Brain microvascular endothelial cell (primary cell): ENCODE results near the gene C10orf90.
A peak's percentile ranks its signal among the peaks of the same experiment; 100 is the strongest.

Source experiments
- DNase-seq: peaks from one replicate; pipeline ENCODE4 v3.0.0-alpha.2; 2020
- H3K27ac ChIP-seq: fragments of 250-450 bp; sonication (Bioruptor Pico); 2 replicates; pipeline ENCODE4 v1.5.1; 2020; ENCODE audit warnings: mild to moderate bottlenecking, moderate library complexity
- H3K27me3 ChIP-seq: fragments of 250-450 bp; sonication (Bioruptor Pico); replicated peaks from 2 replicates; pipeline ENCODE4 v1.5.1; 2020; ENCODE audit warnings: mild to moderate bottlenecking
- H3K36me3 ChIP-seq: fragments of 250-450 bp; sonication (Bioruptor Pico); replicated peaks from 2 replicates; pipeline ENCODE4 v1.5.1; 2020; ENCODE audit warnings: mild to moderate bottlenecking
- H3K4me3 ChIP-seq: 2 replicates; pipeline ENCODE4 v1.5.1; 2011; ENCODE audit warnings: low read depth, mild to moderate bottlenecking, control low read depth, low read length, moderate library complexity
- in situ Hi-C: cut with HindIII; loops from 2 replicates; pipeline ENCODE4 v1.10.0; 2017; ENCODE audit warnings: low sequenced_read_pairs, low pct_ligation_motif_present
- TF ChIP-seq, protein P1 (sequence below): IDR thresholded peaks from 2 replicates; pipeline ENCODE4 v1.5.1; 2011; ENCODE audit warnings: low read depth, mild to moderate bottlenecking, moderate library complexity, low read length, control low read depth, inconsistent platforms; ENCODE audit errors: missing control alignments

C10orf90 gene

DNA sequence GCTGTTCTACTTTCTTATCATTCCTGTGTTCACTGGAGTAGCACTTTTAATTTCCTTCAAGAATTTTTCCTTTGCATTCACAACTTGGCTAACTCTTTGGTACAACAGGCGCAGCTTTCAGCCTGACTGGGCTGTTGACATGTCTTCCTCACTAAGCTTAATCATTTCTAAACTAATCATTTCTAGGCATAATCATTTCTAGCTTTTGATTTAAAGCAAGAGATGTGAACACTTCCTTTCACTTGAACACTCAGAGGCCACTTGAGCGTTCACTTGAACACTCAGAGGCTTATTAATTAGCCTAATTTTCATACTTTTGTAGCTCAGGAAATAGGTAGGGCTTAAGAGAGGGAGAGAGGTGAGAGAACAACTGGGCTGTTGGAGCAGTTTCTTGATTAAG lies 15.9 kb downstream of the C10orf90 start:
- Histone ChIP-seq H3K4me3 (no peak overlapping the region), H3K27ac (no peak overlapping the region), H3K27me3 (no peaks in the 10 kb centered on the region), H3K36me3 (no peaks in the 10 kb centered on the region)
- TF ChIP-seq, protein P1, sequence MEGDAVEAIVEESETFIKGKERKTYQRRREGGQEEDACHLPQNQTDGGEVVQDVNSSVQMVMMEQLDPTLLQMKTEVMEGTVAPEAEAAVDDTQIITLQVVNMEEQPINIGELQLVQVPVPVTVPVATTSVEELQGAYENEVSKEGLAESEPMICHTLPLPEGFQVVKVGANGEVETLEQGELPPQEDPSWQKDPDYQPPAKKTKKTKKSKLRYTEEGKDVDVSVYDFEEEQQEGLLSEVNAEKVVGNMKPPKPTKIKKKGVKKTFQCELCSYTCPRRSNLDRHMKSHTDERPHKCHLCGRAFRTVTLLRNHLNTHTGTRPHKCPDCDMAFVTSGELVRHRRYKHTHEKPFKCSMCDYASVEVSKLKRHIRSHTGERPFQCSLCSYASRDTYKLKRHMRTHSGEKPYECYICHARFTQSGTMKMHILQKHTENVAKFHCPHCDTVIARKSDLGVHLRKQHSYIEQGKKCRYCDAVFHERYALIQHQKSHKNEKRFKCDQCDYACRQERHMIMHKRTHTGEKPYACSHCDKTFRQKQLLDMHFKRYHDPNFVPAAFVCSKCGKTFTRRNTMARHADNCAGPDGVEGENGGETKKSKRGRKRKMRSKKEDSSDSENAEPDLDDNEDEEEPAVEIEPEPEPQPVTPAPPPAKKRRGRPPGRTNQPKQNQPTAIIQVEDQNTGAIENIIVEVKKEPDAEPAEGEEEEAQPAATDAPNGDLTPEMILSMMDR, result no peak
- in situ Hi-C loops, result no loop called here
- no peak for DNase-seq

DNA sequence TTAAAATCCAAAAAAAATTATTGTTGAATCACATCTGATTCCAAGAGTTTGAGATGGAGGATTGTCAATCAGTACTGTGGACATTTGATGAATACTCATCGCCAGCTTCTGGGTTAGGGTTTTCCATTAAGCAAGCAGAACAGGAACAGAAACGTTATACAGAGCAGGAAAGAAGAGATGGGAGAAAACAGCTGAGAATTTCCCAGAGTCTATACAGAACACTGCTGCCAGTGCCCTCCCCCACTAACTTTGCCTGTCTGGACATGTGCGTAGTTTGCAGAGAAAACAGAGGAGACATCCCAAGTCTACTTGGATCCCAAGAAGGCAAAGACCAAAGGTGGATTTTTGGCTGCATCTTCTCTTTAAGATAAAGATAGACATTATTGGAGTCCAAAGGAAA lies 19.0 kb downstream of the C10orf90 start:
- Histone ChIP-seq H3K27ac (no peak overlapping the region), H3K27me3 (no peaks in the 10 kb centered on the region), H3K4me3 (no peak overlapping the region), H3K36me3 (no peaks in the 10 kb centered on the region)
- TF ChIP-seq, protein P1, result no peak
- no peak for DNase-seq
- in situ Hi-C loops, result no loop called here

DNA sequence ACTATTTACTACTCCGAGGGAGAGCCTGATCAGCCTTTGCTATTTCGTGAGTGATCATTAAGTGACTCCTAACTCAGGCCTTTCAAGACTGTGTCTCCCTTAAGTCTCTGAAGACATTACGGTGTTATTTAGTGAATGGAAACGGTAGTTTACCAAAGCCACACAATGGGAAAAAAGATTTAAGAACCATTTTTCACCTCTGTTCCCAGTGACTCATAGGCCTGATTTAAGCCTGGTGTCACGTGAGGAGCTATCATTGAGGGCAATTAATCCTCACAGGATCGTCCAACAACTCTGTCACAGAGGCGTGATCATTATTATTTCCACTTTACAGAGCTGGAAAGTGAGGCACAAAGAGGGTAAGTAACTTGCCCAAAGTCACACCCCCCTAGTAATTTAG lies 20.3 kb downstream of the C10orf90 start:
- no peaks in the 10 kb centered on the region for H3K27me3 ChIP-seq
- DNase-seq, result no peak
- no peak overlapping the region for H3K27ac ChIP-seq
- TF ChIP-seq, protein P1, result no peak
- H3K4me3 ChIP-seq, result no peak overlapping the region
- in situ Hi-C loops, result no loop called here
- H3K36me3 ChIP-seq, result no peaks in the 10 kb centered on the region

DNA sequence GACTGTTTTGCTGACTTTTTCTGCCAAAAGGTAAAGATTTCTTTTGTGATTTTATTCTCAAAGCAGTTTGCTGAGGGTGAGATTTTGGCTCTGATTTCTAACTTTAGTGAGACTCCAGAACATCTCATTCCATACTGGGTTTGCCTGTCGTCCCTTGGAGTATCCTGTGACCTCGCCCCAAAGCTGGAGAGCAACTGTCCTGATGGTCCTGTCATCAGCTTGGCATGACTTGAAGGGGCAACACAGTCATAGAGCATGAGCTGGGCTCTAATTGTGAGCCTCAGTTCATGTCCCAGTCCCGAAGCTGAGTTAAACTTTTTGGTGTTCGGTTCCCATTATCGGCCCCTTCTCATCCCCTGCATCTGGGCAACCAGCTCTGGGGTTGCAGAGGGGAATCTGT lies 23.4 kb downstream of the C10orf90 start:
- in situ Hi-C loops, result no loop called here
- Histone ChIP-seq H3K4me3 (no peak overlapping the region), H3K27ac (no peak overlapping the region), H3K27me3 (no peaks in the 10 kb centered on the region), H3K36me3 (no peaks in the 10 kb centered on the region)
- DNase-seq, result no peak
- TF ChIP-seq, protein P1, result no peak

DNA sequence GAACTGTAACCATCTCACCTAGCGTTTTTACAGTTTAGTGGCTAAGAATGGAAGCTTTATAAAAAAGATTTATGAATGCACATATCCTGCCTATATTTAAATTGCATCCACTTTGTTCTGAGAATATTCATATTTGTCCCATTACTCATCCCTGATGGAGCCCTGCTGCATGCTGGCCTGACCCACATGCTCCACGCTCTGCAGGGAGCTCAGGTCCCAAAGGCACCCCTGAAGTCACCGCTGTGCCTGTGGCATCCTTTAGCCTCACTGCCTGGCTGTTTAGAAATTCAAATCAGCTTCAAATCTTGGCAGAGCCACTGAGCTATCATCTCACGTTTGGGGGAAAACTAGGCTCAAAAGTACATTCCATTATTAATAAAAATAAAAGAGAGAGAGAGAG lies 24.4 kb downstream of the C10orf90 start:
- Histone ChIP-seq H3K36me3 (no peaks in the 10 kb centered on the region), H3K27ac (no peak overlapping the region), H3K27me3 (no peaks in the 10 kb centered on the region), H3K4me3 (no peak overlapping the region)
- TF ChIP-seq, protein P1, result no peak
- in situ Hi-C loops, result no loop called here
- peak; percentile 40 for DNase-seq

DNA sequence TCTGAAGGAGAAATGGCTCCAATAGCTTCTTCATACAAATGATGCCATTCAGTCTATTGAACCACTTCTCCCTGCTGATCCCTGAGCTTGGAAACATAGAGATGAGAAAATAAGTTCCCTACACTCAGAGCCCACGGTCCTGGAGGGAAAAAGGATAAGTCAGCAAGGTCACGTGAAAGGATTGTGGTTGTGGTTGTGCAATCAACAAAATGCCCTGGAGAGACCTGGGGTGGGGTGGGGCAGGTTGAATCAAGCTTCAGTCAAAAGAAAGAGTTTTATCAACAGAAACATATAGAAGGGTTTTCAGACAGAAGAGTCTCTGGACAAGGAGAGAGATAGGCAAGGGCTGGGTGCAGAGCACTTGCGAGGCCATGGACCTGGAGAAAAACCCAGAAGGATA lies 30.1 kb downstream of the C10orf90 start:
- TF ChIP-seq, protein P1, result no peak
- H3K4me3 ChIP-seq, result no peak overlapping the region
- no peaks in the 10 kb centered on the region for H3K36me3 ChIP-seq
- H3K27me3 ChIP-seq, result no peaks in the 10 kb centered on the region
- H3K27ac ChIP-seq, result no peak overlapping the region
- in situ Hi-C loops, result no loop called here
- DNase-seq, result no peak
